GM23338 (cell line): ENCODE results near the gene ALDH5A1. TPM values are rescaled to one million over a fixed set of nuclear protein-coding genes. Genes with fewer than 3 reads are reported as not detected.

ENCODE experiments used
- ATAC-seq: fragments of 200-7000 bp; cut with Tn5 transposase; 3 replicates; pipeline ENCODE4 v1.9.1; 2020
- DNase-seq: peaks from one replicate; pipeline ENCODE4 v3.0.0-alpha.2; 2015; ENCODE audit warnings: low spot score
- H2AFZ ChIP-seq: fragments of 200-600 bp; sonication (generic); 2 replicates; pipeline ENCODE4 v1.8.0; 2016; ENCODE audit warnings: antibody characterized with exemption, mild to moderate bottlenecking, moderate library complexity
- H3F3A ChIP-seq: fragments of 200-600 bp; sonication (generic); replicated peaks from 2 replicates; pipeline ENCODE4 v1.8.0; 2017; ENCODE audit warnings: antibody characterized with exemption, mixed run types, low read depth
- H3K27ac ChIP-seq: fragments of 200-600 bp; sonication (generic); 2 replicates; pipeline ENCODE4 v1.6.1; 2016; ENCODE audit warnings: low read depth
- H3K27me3 ChIP-seq: fragments of 200-600 bp; sonication (generic); 2 replicates; pipeline ENCODE4 v1.8.0; 2016; ENCODE audit warnings: mild to moderate bottlenecking, mixed run types, moderate library complexity; ENCODE audit not compliant: insufficient read depth
- H3K36me3 ChIP-seq: fragments of 200-600 bp; sonication (generic); 2 replicates; pipeline ENCODE4 v1.8.0; 2016; ENCODE audit warnings: mild to moderate bottlenecking; ENCODE audit not compliant: insufficient read depth
- H3K4me1 ChIP-seq: fragments of 200-600 bp; sonication (generic); 2 replicates; pipeline ENCODE4 v1.8.0; 2016; ENCODE audit warnings: mild to moderate bottlenecking, moderate library complexity; ENCODE audit not compliant: insufficient read depth
- H3K4me2 ChIP-seq: fragments of 200-600 bp; sonication (generic); 2 replicates; pipeline ENCODE4 v1.7.1; 2017; ENCODE audit warnings: mixed run types
- H3K4me3 ChIP-seq: fragments of 200-600 bp; sonication (generic); 2 replicates; pipeline ENCODE4 v1.6.1; 2016; ENCODE audit warnings: mixed run types
- H3K79me2 ChIP-seq: fragments of 200-600 bp; sonication (generic); replicated peaks from 2 replicates; pipeline ENCODE4 v1.8.0; 2017; ENCODE audit warnings: mild to moderate bottlenecking; ENCODE audit not compliant: insufficient read depth
- H3K9me2 ChIP-seq: fragments of 200-600 bp; sonication (generic); 2 replicates; pipeline ENCODE4 v1.8.0; 2017; ENCODE audit not compliant: insufficient read depth
- H4K20me1 ChIP-seq: fragments of 200-600 bp; sonication (generic); replicated peaks from 2 replicates; pipeline ENCODE4 v1.8.0; 2017; ENCODE audit warnings: mild to moderate bottlenecking; ENCODE audit not compliant: insufficient read depth
- H3K27ac Mint-ChIP-seq: 2 replicates; pipeline ENCODE4 v1.8.0; 2020; ENCODE audit warnings: inconsistent platforms, mild to moderate bottlenecking, moderate library complexity, mixed read lengths
- H3K27me3 Mint-ChIP-seq: 3 replicates; pipeline ENCODE4 v1.8.0; 2022; ENCODE audit warnings: low read depth, mild to moderate bottlenecking, moderate library complexity, mixed read lengths, inconsistent platforms; ENCODE audit not compliant: insufficient read depth, poor library complexity
- H3K36me3 Mint-ChIP-seq: 3 replicates; pipeline ENCODE4 v1.8.0; 2021; ENCODE audit warnings: low read depth, mild to moderate bottlenecking, inconsistent platforms, moderate library complexity, mixed read lengths
- H3K4me1 Mint-ChIP-seq: 3 replicates; pipeline ENCODE4 v1.8.0; 2020; ENCODE audit warnings: mild to moderate bottlenecking, inconsistent platforms, mixed read lengths
- H3K4me3 Mint-ChIP-seq: 3 replicates; pipeline ENCODE4 v1.8.0; 2021; ENCODE audit warnings: moderate library complexity, mild to moderate bottlenecking, inconsistent platforms, mixed read lengths
- H3K9me3 Mint-ChIP-seq: 3 replicates; pipeline ENCODE4 v1.8.0; 2020; ENCODE audit warnings: moderate library complexity, mild to moderate bottlenecking, inconsistent platforms, mixed read lengths
- CREB1 ChIP-seq: fragments of 250-450 bp; sonication (Bioruptor Pico); IDR thresholded peaks from 2 replicates; pipeline ENCODE4 v1.5.0; 2020; ENCODE audit warnings: low read depth, mild to moderate bottlenecking, moderate library complexity
- CTCF ChIP-seq, 2 experiments: fragments of 200-600 bp in 1 of 2; sonication (generic) in 1 of 2; conservative IDR thresholded peaks; 2 replicates each; pipeline versions ENCODE4 v1.5.1 to v1.6.1; 2016 to 2017; ENCODE audit warnings: antibody characterized with exemption in 2 of 2, low read depth in 2 of 2, mild to moderate bottlenecking in 2 of 2, moderate library complexity in 1 of 2
- ETS1 ChIP-seq: IDR thresholded peaks from 2 replicates; pipeline ENCODE4 v1.6.1; 2016; ENCODE audit warnings: antibody characterized with exemption
- EZH2 ChIP-seq: fragments of 200-600 bp; sonication (generic); IDR thresholded peaks from one replicate; pipeline ENCODE4 v1.8.0; 2017; ENCODE audit warnings: antibody characterized with exemption, mild to moderate bottlenecking, low read depth; ENCODE audit not compliant: unreplicated experiment
- EZH2phosphoT487 ChIP-seq: fragments of 200-600 bp; sonication (generic); IDR thresholded peaks from one replicate; pipeline ENCODE4 v1.8.1; 2018; ENCODE audit warnings: antibody characterized with exemption; ENCODE audit not compliant: unreplicated experiment
- JUNB ChIP-seq: IDR thresholded peaks from one replicate; pipeline ENCODE4 v1.6.1; 2016; ENCODE audit warnings: antibody characterized with exemption; ENCODE audit not compliant: unreplicated experiment
- NANOG ChIP-seq: IDR thresholded peaks from 2 replicates; pipeline ENCODE4 v1.6.1; 2016; ENCODE audit warnings: antibody characterized with exemption, borderline replicate concordance
- POLR2AphosphoS5 ChIP-seq: IDR thresholded peaks from 2 replicates; pipeline ENCODE4 v1.6.1; 2016; ENCODE audit warnings: antibody characterized with exemption, low read depth
- REST ChIP-seq: IDR thresholded peaks from one replicate; pipeline ENCODE4 v1.6.1; 2018; ENCODE audit warnings: antibody characterized with exemption; ENCODE audit not compliant: unreplicated experiment
- STAT1 ChIP-seq: IDR thresholded peaks from one replicate; pipeline ENCODE4 v1.6.1; 2016; ENCODE audit warnings: antibody characterized with exemption; ENCODE audit not compliant: unreplicated experiment
- ZNF114 ChIP-seq: fragments of 250-450 bp; sonication (Bioruptor Pico); IDR thresholded peaks from 2 replicates; pipeline ENCODE4 v1.5.0; 2020; ENCODE audit warnings: mild to moderate bottlenecking, moderate library complexity
- ZNF331 ChIP-seq: fragments of 250-450 bp; sonication (Bioruptor Pico); IDR thresholded peaks from 2 replicates; pipeline ENCODE4 v1.5.0; 2020; ENCODE audit warnings: low read depth, mild to moderate bottlenecking, moderate library complexity
- ZNF462 ChIP-seq: fragments of 250-450 bp; sonication (Bioruptor Pico); IDR thresholded peaks from 2 replicates; pipeline ENCODE4 v1.5.0; 2020; ENCODE audit warnings: mild to moderate bottlenecking, moderate library complexity
- polyA plus RNA-seq: library from polyadenylated mRNA; unstranded; fragments of >200 nt; fragmentation: Nextera tagmentation; extraction: Ambion mirVana; gene quantifications from 2 replicates; pipeline ENCODE4 v1.2.1, GENCODE V29; 2016
- total RNA-seq: library from RNA; depleted of rRNA; stranded (reverse); fragments of >200 nt; shearing (Covaris generic); gene quantifications from 2 replicates; pipeline ENCODE4 v1.2.3, GENCODE V29; 2014

Gene ALDH5A1
- total and polyA plus RNA-seq, 2 experiments from 2014 or later, result 3.1 to 5.2 TPM

GRCh38 chr6:24535210-24535609, 40.4 kb downstream of the ALDH5A1 start:
- H3K27me3 ChIP-seq, result no peaks in the 10 kb centered on the region
- H3K9me3 Mint-ChIP-seq, result no peaks in the 10 kb centered on the region
- H3K27ac Mint-ChIP-seq, result no peak overlapping the region
- no peaks in the 10 kb centered on the region for H3K79me2 ChIP-seq
- no peak overlapping the region for H3K4me2 ChIP-seq
- H3K36me3 Mint-ChIP-seq, result no peaks in the 10 kb centered on the region
- no peaks in the 10 kb centered on the region for H3K36me3 ChIP-seq
- H3K4me3 ChIP-seq, result no peak overlapping the region
- H3K27me3 Mint-ChIP-seq, result no peaks in the 10 kb centered on the region
- DNase-seq, result no peak
- no peaks in the 10 kb centered on the region for H4K20me1 ChIP-seq
- peaks cover 5% of the 10 kb centered on the region; the same call in 1 of the 2 replicates for H3K9me2 ChIP-seq
- no peaks in the 10 kb centered on the region for H3K4me1 ChIP-seq
- no peak for TF ChIP-seq POLR2AphosphoS5
- no peak for TF ChIP-seq STAT1
- no peak for TF ChIP-seq NANOG
- no peak for TF ChIP-seq ZNF114 (CRISPR knock-in tag)
- TF ChIP-seq EZH2, result no peak
- no peak for TF ChIP-seq CREB1 (CRISPR knock-in tag)
- no peak for TF ChIP-seq ZNF462
- TF ChIP-seq ETS1, result no peak
- no peak for TF ChIP-seq ZNF331 (CRISPR knock-in tag)
- no peak for TF ChIP-seq JUNB
- no peak for TF ChIP-seq EZH2phosphoT487
- no peak for TF ChIP-seq CTCF (conservative IDR thresholded peaks at IDR 0.05; ENCODE audit: low read depth in 2 of 2)
- TF ChIP-seq REST, result no peak
- H3K27ac ChIP-seq, result no peak overlapping the region
- peaks cover 2% of the 10 kb centered on the region; the same call in 1 of the 3 replicates for H3K4me1 Mint-ChIP-seq
- H3K4me3 Mint-ChIP-seq, result no peak overlapping the region
- no peak overlapping the region for H2AFZ ChIP-seq
- no peak for ATAC-seq
- H3F3A ChIP-seq, result no peaks in the 10 kb centered on the region
